SK-N-SH (cell line): ENCODE data around the gene OSGIN1. TPM values are rescaled to one million over a fixed set of nuclear protein-coding genes. Genes with fewer than 3 reads are reported as not detected.

Experiments
- CTCF ChIA-PET: fragments of 300-600, 350-600 bp; formaldehyde crosslinking; extraction: SDS; loops from one replicate; lab custom pipeline; 2021; lab: Yijun Ruan, JAX
- POLR2A ChIA-PET: fragments of 350-600 bp; sonication (Branson Sonifier 250); formaldehyde crosslinking; extraction: SDS; loops from one replicate; lab custom pipeline; 2020; ENCODE audit warnings: antibody characterized with exemption, inconsistent platforms; lab: Yijun Ruan, JAX
- DNase-seq: peaks from one replicate; pipeline ENCODE4 v3.0.0; 2012
- H2AFZ ChIP-seq: fragments of 200-600 bp; sonication (generic); 2 replicates; pipeline ENCODE4 v1.8.1; 2016; ENCODE audit warnings: antibody characterized with exemption, mild to moderate bottlenecking, low read depth
- H3F3A ChIP-seq: fragments of 200-600 bp; sonication (generic); replicated peaks from 2 replicates; pipeline ENCODE3; 2016; ENCODE audit warnings: antibody characterized with exemption, mild to moderate bottlenecking; ENCODE audit not compliant: insufficient read depth
- H3K27ac ChIP-seq, 2 experiments: fragments of 200-500 bp in 1 of 2; fragments of 200-600 bp in 1 of 2; sonication (Bioruptor generic) in 1 of 2; sonication (generic), shearing (Covaris generic) in 1 of 2; 2 replicates each; pipeline versions ENCODE4 v1.5.1 to v1.6.1; 2014 to 2016; ENCODE audit warnings: low read depth in 2 of 2, inconsistent platforms in 1 of 2, low read length in 1 of 2, mild to moderate bottlenecking in 1 of 2, mixed read lengths in 1 of 2
- H3K27me3 ChIP-seq: fragments of 200-600 bp; sonication (generic), shearing (Covaris generic); 2 replicates; pipeline ENCODE4 v1.6.1; 2016; ENCODE audit warnings: mixed run types; ENCODE audit not compliant: insufficient read depth
- H3K36me3 ChIP-seq, 2 experiments: fragments of 200-500 bp in 1 of 2; fragments of 200-600 bp in 1 of 2; sonication (Bioruptor generic) in 1 of 2; sonication (generic) in 1 of 2; replicated peaks in 1 of 2; 2 replicates each; pipeline versions ENCODE3 to v1.5.1; 2014 to 2016; ENCODE audit warnings: low read length in 1 of 2, mild to moderate bottlenecking in 1 of 2; ENCODE audit not compliant: insufficient read depth in 2 of 2, control insufficient read depth in 1 of 2
- H3K4me1 ChIP-seq, 2 experiments: fragments of 200-500 bp in 1 of 2; fragments of 200-600 bp in 1 of 2; sonication (Bioruptor generic) in 1 of 2; sonication (generic), shearing (Covaris generic) in 1 of 2; 2 replicates each; pipeline versions ENCODE4 v1.5.1 to v1.6.1; 2014 to 2016; ENCODE audit warnings: low read depth in 1 of 2, low read length in 1 of 2, mixed run types in 1 of 2; ENCODE audit not compliant: insufficient read depth in 2 of 2, control insufficient read depth in 1 of 2
- H3K4me2 ChIP-seq: fragments of 200-600 bp; sonication (generic), shearing (Covaris generic); 2 replicates; pipeline ENCODE4 v1.6.1; 2017; ENCODE audit warnings: mixed run types
- H3K4me3 ChIP-seq, 2 experiments: fragments of 200-500 bp in 1 of 2; fragments of 200-600 bp in 1 of 2; sonication (Bioruptor generic) in 1 of 2; sonication (generic), shearing (Covaris generic) in 1 of 2; 2 replicates each; pipeline versions ENCODE4 v1.5.1 to v1.8.1; 2014 to 2016; ENCODE audit warnings: low read depth in 2 of 2, inconsistent platforms in 1 of 2, low read length in 1 of 2, mild to moderate bottlenecking in 1 of 2, mixed read lengths in 1 of 2, moderate library complexity in 1 of 2
- H3K79me2 ChIP-seq: fragments of 200-600 bp; sonication (generic); 2 replicates; pipeline ENCODE4 v1.8.1; 2017; ENCODE audit warnings: mild to moderate bottlenecking; ENCODE audit not compliant: insufficient read depth
- H3K9ac ChIP-seq: fragments of 200-600 bp; sonication (generic); 2 replicates; pipeline ENCODE4 v1.6.1; 2017; ENCODE audit warnings: mixed run types
- H3K9me2 ChIP-seq: fragments of 200-600 bp; sonication (generic); 2 replicates; pipeline ENCODE4 v1.6.1; 2017; ENCODE audit warnings: mixed run types
- H3K9me3 ChIP-seq: fragments of 200-600 bp; sonication (generic); 2 replicates; pipeline ENCODE4 v1.6.1; 2017; ENCODE audit warnings: mixed run types, mild to moderate bottlenecking, moderate library complexity
- H4K20me1 ChIP-seq: fragments of 200-600 bp; sonication (generic); 2 replicates; pipeline ENCODE4 v1.6.1; 2017; ENCODE audit warnings: mild to moderate bottlenecking, mixed run types; ENCODE audit not compliant: insufficient read depth
- EP300 ChIP-seq, 2 experiments: IDR thresholded peaks; 2 replicates each; pipeline versions ENCODE4 v1.4.0 to v1.6.1; 2012; ENCODE audit warnings: borderline replicate concordance in 1 of 2, low read depth in 1 of 2, low read length in 1 of 2
- FOXM1 ChIP-seq: IDR thresholded peaks from 2 replicates; pipeline ENCODE4 v1.4.0; 2012; ENCODE audit warnings: low read depth, mild to moderate bottlenecking
- MXI1 ChIP-seq: IDR thresholded peaks from 2 replicates; pipeline ENCODE4 v1.6.1; 2012; ENCODE audit warnings: mild to moderate bottlenecking, low read depth, low read length, improper control_type of control experiment
- NFIC ChIP-seq: IDR thresholded peaks from 2 replicates; pipeline ENCODE4 v1.4.0; 2012; ENCODE audit warnings: borderline replicate concordance
- RAD21 ChIP-seq: IDR thresholded peaks from 2 replicates; pipeline ENCODE4 v1.6.1; 2012; ENCODE audit warnings: mild to moderate bottlenecking, low read length
- RCOR1 ChIP-seq: fragments of 150-350 bp; IDR thresholded peaks from 2 replicates; pipeline ENCODE4 v1.6.1; 2017; ENCODE audit warnings: antibody characterized with exemption, low read length
- WGBS: methylation state at CpG from one replicate; pipeline ENCODE4 v1.1.6; 2017; ENCODE audit warnings: low lambda C conversion rate; 5-methylcytosine and 5-hydroxymethylcytosine counted together
- polyA plus RNA-seq, 3 experiments: library from polyadenylated mRNA; depleted of rRNA; stranded (reverse); fragments of >200 nt; gene quantifications; 2 replicates each; pipeline ENCODE4 v1.2.3, GENCODE V29; 2012
- TF ChIP-seq, protein P1 (sequence below): fragments of 150-350 bp; IDR thresholded peaks from 2 replicates; pipeline ENCODE4 v1.6.1; 2016; ENCODE audit warnings: mild to moderate bottlenecking, low read depth, low read length
- TF ChIP-seq, protein P2 (sequence below): IDR thresholded peaks from 2 replicates; pipeline ENCODE4 v1.6.1; 2012; ENCODE audit warnings: mild to moderate bottlenecking, low read depth, low read length, moderate library complexity
- TF ChIP-seq, protein P3 (sequence below): fragments of 150-350 bp; IDR thresholded peaks from 2 replicates; pipeline ENCODE4 v1.6.1; 2017; ENCODE audit warnings: antibody characterized with exemption, low read length, low read depth, borderline replicate concordance
- TF ChIP-seq, protein P4 (sequence below): fragments of 200-600 bp; sonication (generic); IDR thresholded peaks from 2 replicates; pipeline ENCODE4 v1.6.1; 2017; ENCODE audit warnings: antibody characterized with exemption, mild to moderate bottlenecking, moderate library complexity

Gene OSGIN1
- polyA plus RNA-seq, 1 of the 3 experiments (the other 2 are of a cell fraction), result 4.8 TPM

DNA sequence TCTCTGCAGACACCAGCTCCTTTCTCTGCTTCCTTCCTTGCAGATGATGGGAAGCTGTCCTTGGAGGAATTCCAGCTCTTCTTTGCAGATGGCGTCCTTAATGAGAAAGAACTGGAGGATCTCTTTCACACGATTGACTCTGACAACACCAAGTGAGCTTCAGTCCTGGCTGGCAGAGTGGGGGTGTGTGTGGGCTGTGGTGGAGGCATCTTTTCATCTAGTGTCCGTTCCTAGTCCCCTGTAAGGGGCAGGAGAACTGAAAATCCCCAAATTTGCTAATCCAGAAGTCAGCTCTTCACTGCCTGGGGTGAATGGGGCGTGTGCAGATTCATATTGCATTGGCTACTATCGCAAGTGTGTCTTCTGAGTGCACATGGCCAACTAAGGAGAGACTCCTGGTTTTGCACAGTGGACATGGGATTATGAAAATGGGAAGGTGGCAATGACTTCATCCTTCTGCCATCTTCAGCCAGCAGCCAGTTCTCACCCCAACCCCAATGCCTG is 25.4 kb downstream of the OSGIN1 start (continued):
- TF ChIP-seq, protein P1, sequence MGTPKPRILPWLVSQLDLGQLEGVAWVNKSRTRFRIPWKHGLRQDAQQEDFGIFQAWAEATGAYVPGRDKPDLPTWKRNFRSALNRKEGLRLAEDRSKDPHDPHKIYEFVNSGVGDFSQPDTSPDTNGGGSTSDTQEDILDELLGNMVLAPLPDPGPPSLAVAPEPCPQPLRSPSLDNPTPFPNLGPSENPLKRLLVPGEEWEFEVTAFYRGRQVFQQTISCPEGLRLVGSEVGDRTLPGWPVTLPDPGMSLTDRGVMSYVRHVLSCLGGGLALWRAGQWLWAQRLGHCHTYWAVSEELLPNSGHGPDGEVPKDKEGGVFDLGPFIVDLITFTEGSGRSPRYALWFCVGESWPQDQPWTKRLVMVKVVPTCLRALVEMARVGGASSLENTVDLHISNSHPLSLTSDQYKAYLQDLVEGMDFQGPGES, result no peak
- no peak for TF ChIP-seq EP300 (IDR thresholded peaks at IDR 0.05; ENCODE audit: borderline replicate concordance in 1 of 2, low read depth in 1 of 2, low read length in 1 of 2)

DNA sequence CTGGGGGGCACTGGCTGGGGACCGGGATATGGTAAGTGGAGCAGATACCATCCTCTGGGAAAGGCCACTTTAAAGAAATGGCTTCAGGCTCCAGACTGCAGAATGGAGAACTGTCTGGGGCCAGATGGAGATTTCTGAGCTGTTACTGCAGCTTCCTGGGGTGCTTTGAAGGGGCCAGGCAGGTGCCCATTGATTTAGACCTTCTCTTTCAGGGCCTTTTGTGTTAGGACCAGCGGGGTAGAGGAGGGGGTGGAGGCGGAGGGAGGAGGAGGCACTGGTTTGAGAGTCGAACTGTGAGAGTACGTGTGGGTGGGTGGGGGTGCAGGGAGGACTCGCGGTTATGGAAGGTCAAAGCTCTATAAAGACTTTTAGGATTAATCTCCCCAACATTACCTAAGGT is 26.4 kb downstream of the OSGIN1 start:
- Histone ChIP-seq H3K27ac (no peak overlapping the region), H3K9me2 (no peaks in the 10 kb centered on the region), H3K9ac (no peak overlapping the region), H3F3A (peaks cover 4% of the 10 kb centered on the region), H4K20me1 (no peaks in the 10 kb centered on the region), H3K4me3 (no peak overlapping the region), H2AFZ (no peak overlapping the region), H3K9me3 (no peaks in the 10 kb centered on the region), H3K4me1 (no peaks in the 10 kb centered on the region; a peak in 1 of 4 replicates), H3K27me3 (no peaks in the 10 kb centered on the region), H3K36me3 (no peaks in the 10 kb centered on the region), H3K79me2 (no peaks in the 10 kb centered on the region), H3K4me2 (no peak overlapping the region)
- TF ChIP-seq RCOR1 (no peak), MXI1 (no peak), NFIC (no peak), RAD21 (no peak), FOXM1 (no peak)
- TF ChIP-seq, protein P2, sequence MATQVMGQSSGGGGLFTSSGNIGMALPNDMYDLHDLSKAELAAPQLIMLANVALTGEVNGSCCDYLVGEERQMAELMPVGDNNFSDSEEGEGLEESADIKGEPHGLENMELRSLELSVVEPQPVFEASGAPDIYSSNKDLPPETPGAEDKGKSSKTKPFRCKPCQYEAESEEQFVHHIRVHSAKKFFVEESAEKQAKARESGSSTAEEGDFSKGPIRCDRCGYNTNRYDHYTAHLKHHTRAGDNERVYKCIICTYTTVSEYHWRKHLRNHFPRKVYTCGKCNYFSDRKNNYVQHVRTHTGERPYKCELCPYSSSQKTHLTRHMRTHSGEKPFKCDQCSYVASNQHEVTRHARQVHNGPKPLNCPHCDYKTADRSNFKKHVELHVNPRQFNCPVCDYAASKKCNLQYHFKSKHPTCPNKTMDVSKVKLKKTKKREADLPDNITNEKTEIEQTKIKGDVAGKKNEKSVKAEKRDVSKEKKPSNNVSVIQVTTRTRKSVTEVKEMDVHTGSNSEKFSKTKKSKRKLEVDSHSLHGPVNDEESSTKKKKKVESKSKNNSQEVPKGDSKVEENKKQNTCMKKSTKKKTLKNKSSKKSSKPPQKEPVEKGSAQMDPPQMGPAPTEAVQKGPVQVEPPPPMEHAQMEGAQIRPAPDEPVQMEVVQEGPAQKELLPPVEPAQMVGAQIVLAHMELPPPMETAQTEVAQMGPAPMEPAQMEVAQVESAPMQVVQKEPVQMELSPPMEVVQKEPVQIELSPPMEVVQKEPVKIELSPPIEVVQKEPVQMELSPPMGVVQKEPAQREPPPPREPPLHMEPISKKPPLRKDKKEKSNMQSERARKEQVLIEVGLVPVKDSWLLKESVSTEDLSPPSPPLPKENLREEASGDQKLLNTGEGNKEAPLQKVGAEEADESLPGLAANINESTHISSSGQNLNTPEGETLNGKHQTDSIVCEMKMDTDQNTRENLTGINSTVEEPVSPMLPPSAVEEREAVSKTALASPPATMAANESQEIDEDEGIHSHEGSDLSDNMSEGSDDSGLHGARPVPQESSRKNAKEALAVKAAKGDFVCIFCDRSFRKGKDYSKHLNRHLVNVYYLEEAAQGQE, result no peak
- TF ChIP-seq, protein P3, sequence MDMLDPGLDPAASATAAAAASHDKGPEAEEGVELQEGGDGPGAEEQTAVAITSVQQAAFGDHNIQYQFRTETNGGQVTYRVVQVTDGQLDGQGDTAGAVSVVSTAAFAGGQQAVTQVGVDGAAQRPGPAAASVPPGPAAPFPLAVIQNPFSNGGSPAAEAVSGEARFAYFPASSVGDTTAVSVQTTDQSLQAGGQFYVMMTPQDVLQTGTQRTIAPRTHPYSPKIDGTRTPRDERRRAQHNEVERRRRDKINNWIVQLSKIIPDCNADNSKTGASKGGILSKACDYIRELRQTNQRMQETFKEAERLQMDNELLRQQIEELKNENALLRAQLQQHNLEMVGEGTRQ, result no peak
- TF ChIP-seq, protein P4, sequence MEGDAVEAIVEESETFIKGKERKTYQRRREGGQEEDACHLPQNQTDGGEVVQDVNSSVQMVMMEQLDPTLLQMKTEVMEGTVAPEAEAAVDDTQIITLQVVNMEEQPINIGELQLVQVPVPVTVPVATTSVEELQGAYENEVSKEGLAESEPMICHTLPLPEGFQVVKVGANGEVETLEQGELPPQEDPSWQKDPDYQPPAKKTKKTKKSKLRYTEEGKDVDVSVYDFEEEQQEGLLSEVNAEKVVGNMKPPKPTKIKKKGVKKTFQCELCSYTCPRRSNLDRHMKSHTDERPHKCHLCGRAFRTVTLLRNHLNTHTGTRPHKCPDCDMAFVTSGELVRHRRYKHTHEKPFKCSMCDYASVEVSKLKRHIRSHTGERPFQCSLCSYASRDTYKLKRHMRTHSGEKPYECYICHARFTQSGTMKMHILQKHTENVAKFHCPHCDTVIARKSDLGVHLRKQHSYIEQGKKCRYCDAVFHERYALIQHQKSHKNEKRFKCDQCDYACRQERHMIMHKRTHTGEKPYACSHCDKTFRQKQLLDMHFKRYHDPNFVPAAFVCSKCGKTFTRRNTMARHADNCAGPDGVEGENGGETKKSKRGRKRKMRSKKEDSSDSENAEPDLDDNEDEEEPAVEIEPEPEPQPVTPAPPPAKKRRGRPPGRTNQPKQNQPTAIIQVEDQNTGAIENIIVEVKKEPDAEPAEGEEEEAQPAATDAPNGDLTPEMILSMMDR, result no peak
- 85% methylated on average over 7 of the region's 7 CpGs for WGBS
- POLR2A ChIA-PET, result no interaction called here
- CTCF ChIA-PET, result interaction anchor here (0.7 to 1.3 kb wide), 2 partner anchors 23 to 208 kb away, joined by 3 to 6 read pairs; no protein-coding TSS in a partner anchor
- no peak for DNase-seq
